HCT116 (cell line): ENCODE results near the gene RAD21L1.

Source experiments
- CTCF ChIP-seq, 3 experiments: fragments of 200-600 bp in 1 of 3; sonication (generic) in 1 of 3; IDR thresholded peaks in 2 of 3; conservative IDR thresholded peaks in 1 of 3; 2 replicates each; pipeline ENCODE4 v1.5.1; 2012 to 2017; ENCODE audit warnings: low read depth in 2 of 3, low read length in 2 of 3, antibody characterized with exemption in 1 of 3, borderline replicate concordance in 1 of 3, control low read depth in 1 of 3, mild to moderate bottlenecking in 1 of 3, mixed read lengths in 1 of 3, mixed run types in 1 of 3, moderate library complexity in 1 of 3; ENCODE audit not compliant: insufficient read depth in 1 of 3
- MAX ChIP-seq: IDR thresholded peaks from 2 replicates; pipeline ENCODE4 v1.6.1; 2012
- POLR2A ChIP-seq: IDR thresholded peaks from 2 replicates; pipeline ENCODE4 v1.7.0; 2011; ENCODE audit warnings: borderline replicate concordance; ENCODE audit not compliant: insufficient read depth, insufficient read length; ENCODE audit errors: extremely low read depth
- POLR2AphosphoS5 ChIP-seq: IDR thresholded peaks from 2 replicates; pipeline ENCODE4 v1.6.1; 2011; ENCODE audit warnings: mild to moderate bottlenecking, low read depth, low read length, moderate library complexity
- SP1 ChIP-seq: IDR thresholded peaks from 2 replicates; pipeline ENCODE4 v1.6.1; 2012; ENCODE audit warnings: low read depth
- TCF7L2 ChIP-seq: IDR thresholded peaks from 2 replicates; pipeline ENCODE4 v1.7.0; 2011; ENCODE audit warnings: borderline replicate concordance, inconsistent platforms; ENCODE audit not compliant: insufficient read depth, insufficient read length; ENCODE audit errors: extremely low read depth

DNA sequence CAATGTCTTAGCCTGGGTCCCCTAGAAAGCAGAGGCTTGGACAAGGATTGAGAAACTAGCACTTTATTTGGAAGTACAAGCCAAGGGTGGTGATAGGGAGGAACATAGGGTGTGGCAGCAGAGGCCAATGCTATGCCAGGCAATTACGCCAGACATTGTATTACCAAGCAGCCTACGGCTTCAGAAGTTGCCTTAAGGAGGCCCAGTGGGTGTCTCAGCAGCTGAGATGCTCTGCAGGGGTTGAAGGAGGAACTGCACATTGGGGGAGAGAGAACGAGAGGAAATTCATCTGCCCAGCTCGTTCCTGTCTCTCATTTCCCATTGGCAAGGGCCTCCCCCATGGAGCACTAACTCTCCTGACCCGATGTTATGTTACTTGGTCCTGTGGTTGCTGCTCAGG, 21.7 kb upstream of the RAD21L1 start:
- TF ChIP-seq CTCF (IDR thresholded peaks at IDR 0.05 in 2 of 3, conservative IDR thresholded peaks at IDR 0.05 in 1 of 3; ENCODE audit: borderline replicate concordance in 1 of 3, insufficient read depth in 1 of 3, low read depth in 2 of 3, low read length in 2 of 3), result no peak
- TF ChIP-seq MAX, result no peak
- TF ChIP-seq POLR2AphosphoS5, result no peak
- no peak for TF ChIP-seq POLR2A
- TF ChIP-seq SP1, result no peak
- TF ChIP-seq TCF7L2, result no peak
